HG02870 (cell line): ENCODE data around the gene SFXN5.

Experiments used
- ATAC-seq: cut with Tn5 transposase; IDR thresholded peaks from one replicate; pipeline ENCODE4 v1.9.1; 2021; ENCODE audit warnings: mild to moderate bottlenecking, moderate library complexity; ENCODE audit not compliant: unreplicated experiment

SFXN5 gene

DNA sequence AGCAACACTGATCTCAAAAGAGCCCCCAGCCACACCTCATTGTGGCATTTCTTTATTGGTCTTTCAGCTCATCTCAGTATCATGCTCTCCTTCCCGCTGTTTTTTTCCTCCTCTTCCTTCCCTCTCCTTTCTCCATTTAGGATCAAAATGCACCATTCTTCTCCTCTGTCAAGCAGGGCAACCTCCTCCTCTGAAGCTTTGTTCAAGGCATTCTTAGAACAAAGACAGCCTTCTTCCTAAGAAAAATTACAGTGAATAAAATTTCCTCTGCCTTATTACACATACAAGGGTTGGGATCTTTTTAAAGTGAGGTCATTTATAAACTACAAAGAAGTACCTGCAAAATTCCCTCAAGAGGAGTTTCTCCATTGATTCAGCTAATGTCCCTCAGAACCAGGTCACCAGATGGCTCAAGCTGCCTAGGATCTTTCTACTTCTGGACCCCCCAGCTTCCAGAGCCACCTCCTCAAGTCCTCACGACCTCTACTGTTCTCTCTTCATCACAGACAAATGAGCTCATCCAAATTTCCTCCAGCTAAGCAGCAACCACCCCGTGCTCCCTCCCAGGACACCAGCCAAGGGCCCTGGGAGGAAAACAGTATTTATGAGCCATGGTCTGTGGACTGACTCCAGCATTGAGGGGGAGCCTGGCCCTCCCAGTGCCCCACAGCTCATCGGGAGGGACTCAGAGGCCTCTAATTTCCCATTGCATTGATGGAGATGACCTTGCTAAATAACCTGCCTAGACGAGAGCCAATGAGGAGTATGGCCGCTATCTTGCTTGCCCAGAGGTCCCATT is 18.0 kb downstream of the SFXN5 start:
- no peak for ATAC-seq

DNA sequence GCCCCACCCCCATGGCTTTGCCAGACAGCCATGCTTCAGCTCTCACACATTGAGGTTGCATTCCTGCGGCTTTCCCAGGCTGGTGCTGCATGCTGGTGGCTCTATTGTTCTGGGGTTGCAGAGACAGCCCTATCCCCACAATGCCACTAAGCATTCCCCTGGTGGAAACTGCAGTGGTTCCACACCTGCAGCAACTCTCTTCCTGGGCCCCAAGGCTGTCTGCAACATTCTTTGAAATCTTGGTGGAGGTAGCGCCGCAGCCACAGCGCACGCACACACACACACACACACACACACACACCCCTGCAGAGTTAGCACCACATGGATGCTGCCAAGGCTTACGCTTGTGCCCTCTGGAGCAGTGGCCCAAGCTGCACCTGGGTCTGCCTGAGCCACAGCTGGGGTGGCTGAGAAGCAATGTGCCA is 21.4 kb downstream of the SFXN5 start:
- no peak for ATAC-seq

DNA sequence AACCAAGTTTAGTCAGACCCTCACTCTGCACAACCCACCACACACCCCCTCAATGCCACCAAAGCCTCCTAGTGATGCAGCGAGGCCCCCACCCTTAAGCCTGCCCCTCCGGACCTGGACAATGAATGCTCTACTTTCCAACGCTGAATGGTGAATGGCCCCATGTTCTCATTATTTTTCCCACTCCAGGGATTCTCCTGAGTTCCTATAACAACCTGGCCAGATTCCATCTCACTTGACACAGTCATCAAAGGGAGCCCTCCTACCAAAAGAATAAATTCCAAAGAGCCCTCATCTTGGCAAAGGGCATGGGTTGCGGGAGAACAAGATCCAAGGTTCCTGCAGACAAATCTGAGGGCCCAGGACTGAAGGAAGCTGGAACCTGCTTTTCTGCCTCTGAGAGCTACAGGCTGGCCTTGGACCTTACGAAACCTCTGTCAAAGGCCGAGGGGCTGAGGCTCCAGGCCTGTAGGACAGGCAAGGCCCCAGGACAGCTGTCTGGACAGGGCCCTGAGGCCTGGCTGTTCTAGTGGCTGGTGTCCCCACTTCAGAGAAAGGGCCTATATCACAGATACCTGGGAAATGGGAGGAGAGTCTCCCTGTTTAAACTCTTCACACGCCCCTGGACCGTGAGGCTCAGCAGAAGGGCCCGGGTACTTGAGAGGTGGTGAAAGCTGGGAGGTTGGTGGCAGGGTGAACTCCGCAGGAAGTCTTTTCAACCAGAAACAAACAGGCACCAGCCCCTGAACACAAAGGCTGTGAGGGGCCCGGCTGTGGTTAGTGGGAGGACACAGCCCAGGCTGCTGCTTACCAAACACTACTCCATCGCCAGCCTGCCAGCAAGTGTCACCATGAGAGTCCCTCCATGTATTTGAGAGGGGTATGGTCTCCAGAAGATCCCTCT is 27.3 kb downstream of the SFXN5 start:
- no peak for ATAC-seq

DNA sequence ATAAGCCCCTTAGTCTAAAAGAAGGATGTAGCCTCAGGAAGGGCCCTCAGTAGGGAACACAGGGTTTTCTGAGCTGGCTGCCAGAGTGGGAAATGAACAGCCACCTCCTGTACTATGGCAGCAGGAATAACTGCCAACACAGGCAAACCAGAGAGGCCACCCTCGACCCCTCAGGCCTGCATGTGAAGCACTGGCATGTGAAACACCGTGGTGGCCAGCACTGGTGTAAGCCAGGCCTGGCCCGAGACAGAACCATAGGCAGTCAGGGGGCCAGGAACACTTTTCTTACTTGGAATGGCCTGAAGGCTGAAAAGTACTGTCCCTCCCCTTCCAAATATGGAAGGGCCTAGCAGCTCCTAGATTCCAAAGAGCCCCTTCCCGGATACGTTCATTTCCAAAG is 28.2 kb downstream of the SFXN5 start:
- ATAC-seq: no peak

DNA sequence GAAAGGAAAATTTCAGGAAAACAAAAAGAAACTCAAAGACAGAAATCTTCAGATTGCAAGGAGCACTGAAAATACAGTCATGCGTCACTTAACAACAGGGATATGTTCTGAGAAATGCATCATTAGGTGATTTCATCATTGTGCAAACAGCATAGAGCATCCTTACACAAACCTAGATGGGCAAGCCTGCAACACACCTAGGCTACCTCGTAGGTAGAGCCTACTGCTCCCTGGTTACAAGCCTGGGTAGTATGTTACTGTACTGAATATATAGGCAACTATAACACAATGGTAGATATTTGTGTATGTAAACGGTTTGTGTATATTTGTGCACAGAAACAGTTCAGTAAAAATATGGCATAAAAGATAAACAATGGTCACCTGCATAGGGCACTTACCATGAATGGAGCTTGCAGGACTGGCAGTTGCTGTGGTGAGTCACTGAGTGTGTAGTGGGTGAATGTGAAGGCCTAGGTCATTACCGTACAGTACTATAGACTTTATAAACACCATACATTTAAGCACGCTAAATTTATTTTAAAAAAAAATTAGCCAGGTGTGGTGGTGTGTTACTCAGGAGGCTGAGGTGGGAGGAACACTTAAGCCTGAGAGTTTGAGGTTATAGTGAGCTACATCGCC is 33.4 kb downstream of the SFXN5 start:
- ATAC-seq: no peak

DNA sequence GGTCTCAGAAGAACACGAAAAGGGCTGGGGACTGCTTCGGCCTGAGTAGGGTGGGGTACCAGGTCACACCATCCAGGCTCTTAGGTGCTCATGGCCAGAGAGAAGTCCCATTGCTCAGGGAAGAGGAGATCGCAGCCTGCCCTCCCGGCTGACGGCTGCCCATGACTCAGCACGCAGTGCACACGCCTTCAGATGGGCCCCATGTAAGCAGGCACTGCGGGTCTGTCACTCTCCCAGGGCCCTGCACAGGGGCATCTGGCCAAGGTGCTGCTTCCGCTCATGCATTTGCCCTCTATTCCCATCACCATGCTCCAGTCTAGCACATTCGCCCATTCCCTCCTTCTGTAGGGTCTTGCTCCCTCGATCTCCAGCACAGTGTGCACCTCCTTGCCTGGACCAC is 34.7 kb downstream of the SFXN5 start:
- no peak for ATAC-seq

DNA sequence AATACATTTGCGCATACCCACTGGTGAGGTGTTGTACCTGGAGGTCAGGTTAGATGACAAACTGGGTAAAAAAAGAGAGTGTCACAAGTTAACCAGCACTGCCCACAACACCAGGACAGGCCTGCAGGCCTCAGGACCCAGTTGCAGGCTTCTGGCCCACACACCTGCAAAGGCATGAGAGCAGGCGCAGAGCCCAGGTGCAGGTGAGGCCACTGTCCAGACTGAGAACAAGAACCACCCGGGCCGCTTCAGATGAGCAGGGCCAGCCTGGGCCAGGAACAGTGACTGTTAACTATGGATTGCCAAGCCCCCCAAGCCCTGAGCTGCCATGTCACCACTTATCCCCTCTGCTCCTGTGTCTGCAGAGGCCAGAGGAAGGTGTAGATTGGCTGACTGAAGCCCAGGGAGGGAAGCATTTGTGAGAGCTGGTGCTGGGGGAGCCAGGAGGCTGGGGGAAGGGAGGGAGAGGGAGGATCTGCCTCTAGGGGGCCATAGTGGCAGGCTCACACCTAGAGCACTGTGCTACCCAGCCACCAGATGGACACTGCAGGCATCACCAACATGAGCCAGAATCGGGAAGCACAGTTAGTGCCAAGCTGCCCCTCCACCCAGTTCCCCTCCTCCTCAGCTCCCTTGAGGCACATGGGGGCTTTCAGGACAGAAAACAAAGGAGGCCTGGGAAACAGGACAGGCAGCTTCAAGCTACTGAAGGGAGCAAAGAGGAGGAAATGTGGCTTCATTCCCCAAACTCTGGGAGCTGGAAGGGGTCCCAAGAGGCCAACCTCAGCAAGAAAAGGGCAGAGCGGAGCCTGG is 35.4 kb downstream of the SFXN5 start:
- ATAC-seq: no peak

DNA sequence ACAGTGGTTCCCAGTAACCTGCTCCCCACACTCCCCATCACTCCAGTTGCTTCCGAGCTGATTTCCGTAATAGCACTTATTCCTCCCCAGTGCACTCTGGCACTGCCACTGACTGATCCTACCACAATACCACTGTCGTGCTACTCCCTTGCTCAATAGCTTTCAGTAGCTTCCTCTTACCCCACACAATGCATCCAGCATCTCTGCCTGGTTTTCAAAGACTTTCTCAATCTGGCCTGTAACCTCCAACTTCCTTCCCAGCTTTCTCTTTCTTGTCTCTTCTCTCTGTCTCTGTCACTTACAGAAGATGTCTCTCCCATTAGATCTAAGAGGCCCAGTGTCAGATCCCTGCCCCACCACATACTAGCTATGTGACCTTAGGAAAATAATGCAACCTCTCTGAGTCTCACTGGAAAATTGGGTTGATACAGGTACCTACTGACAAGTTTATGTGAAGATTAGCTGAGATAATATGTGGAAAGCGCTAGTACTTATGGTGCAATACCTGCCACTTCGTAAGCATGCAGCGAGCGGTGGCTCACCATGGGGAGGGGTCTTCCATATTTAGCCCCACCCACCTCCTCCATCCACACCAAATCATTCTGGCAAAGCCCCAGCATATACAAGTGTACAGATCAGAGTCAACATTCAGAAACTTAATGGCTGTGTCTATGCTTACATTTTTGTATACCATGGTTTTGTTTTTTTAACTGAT is 36.7 kb downstream of the SFXN5 start:
- no peak for ATAC-seq

DNA sequence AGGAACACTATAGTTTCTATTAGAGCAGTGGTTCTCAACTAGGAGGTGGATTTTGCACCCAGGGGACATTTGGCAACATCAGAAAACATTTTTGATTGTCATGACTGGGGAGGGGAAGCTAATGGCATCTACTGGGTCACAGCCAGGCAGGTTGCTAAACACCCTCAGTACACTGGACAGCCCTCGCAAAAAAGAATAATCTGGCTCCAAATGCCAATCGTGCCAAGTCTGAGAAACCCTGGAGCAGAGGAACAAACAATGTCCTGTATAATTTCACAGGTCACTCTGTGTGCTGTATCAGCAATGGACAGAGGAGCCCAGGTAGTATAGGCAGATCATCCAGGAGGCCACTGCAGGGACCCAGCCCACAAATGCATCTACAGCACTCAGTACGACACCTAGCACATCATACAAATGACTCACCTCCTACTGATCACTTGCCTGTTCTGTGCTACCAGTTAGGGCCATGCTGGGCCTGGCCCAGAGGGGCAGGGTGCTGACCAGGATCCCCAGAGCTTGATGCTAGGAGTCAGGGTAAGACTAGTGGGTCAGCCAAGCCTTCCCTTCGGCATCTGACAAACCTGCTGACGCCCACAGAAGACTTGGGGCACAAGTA is 37.6 kb downstream of the SFXN5 start:
- no peak for ATAC-seq

DNA sequence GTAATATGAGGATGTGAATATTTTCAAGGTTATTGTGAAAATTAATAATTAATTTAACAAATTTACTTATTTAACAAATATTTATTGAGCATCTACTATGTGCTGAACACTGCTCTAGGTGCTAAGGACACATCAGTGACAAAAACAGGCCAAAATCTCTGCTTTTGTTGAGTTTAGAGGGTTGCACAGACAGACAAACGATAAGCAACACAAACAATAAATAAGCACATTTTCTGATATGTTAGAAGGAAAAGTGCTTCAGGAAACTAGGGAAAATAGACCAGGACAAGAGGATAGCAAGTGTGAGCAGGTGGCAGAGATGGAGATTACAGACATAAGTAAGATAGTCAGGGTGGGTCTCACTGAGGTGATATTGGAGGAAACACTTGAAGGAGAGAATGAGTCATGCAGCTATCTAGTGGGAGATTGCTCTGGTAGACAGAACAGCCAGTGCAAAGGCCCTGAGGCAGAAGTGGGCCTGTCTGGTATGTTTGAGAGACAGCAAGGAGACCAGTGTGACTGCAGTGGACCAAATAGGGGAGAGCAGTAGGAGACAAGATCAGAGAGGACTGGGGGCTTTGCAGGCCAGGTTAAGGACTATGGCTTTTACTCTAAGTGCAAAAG is 38.3 kb downstream of the SFXN5 start:
- ATAC-seq: no peak

DNA sequence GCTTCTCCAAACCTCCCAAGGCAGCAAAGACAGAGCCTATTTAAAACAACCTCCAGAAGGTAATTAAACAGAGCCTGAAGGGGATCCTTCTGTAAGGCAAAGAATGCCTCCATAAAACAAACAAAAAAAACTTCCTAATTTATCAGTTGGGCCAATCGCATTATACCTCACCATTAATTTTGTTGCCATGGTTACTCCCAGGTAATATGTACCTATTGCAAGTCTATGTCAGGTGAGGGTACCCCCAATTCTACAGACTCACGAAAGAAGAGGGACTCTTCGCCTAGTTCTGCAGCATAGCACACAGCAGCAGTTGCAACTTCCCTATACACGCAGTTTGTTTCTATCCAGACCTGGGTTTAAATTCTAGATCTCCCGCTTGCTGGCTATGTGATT is 38.8 kb downstream of the SFXN5 start:
- ATAC-seq: no peak

DNA sequence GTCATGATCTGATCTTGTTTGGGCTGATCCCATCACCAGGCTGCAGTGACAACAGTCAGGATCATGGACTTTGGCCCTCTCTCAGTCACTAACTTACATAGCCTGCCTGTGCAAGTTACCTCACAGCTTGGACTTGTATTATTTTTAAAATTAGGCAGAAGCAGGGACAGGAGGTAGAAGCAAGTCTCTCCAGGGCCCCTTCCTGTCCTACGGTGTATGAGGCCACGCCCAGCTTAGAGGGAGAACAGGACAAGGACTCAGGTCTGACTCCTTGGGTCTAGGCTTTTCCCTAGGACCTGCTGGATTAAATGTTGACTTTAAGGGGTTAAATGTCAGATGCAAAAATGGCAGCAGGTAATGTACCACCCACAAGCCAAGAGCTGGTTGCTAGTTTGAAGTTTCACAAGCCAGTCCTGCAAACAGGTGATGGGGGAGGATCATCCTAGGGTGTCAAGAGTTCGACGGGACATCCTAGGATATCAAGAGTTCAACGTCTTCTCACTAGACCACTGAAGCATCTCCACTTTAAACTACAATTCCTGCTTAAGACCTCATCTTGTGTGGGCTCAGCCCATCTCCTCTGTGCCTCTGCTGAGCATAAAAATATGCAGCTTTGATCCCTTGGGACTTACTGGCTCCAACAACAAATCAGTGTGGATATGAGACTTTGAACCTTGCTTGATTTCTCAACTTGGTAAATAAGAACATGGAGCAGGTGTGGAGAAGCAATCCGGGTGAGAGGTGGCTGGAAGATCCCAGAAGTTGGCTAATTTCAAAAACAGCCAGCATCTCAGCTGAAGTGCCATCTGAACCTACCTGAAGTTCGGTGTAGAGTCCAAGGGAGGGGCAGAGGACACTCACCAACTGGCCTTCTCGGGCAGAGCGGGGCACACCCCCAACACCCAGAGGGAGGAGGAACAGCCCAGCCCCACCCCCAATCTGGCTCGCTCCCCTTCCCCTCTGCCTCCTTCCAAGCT is 39.5 kb downstream of the SFXN5 start:
- ATAC-seq: no peak

DNA sequence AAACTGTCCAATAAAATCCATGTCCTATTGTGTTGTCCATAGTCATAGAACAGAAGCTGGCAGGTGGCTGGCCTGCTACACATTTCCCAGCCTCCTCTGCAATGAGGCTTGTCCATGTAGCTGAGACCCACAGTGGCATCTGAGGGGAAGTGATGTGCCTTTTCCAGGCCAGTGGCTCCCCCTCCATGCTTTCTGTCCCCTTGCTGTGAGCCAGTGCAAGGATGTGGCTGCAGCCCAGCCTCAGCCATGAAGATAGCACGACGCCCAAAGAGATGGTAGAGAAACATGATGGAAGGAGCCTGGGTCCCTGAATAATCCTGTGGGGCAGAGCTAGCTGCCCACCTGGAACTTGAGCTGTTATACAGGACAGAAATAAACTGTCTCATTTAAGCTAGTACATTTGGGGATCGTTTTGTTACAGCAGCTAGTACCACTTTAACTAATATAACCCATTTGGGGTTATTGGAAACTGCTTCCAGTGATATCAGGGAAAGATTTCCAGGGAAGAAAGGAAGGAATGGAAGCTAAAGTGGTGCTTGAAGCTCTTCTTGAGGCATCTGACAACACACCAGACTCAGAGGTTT is 40.3 kb downstream of the SFXN5 start:
- ATAC-seq: no peak

DNA sequence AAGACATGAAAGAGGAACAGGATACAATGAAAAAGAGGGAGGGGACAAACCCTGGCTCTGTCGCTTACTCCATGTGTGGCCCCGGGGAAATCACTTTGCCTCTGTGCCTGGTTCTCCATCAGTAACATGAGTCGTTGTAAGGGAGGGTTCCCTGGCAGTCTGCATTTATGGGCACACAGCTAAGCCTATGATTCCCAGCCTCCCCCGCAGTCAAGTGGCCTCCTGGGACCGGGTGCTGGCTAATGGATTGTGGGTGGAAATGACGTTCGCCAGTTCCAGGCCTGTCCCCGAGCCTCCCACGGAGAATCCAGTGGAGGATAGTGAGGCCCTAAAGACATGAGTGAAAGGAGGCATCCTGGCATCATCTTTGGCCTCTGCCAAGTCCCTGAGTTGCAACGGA is 42.7 kb downstream of the SFXN5 start:
- ATAC-seq: no peak

DNA sequence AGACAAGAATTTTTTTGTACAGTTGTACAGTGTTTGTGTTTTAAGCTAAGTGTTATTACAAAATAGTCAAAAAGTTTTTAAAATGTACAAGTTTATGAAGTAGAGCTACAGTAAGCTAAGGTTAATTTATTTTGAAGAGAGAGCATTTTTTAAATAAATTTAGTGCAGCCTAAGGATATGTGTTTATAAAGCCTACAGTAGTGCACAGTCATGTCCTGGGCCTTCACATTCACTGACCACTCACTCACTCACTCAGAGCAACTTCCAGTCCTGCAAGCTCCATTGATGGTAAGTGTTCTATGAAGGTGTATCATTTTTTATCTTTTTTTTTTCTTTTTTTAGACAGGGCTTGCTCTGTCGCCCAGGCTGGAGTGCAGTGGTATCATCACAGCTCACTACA is 44.2 kb downstream of the SFXN5 start:
- ATAC-seq: no peak

DNA sequence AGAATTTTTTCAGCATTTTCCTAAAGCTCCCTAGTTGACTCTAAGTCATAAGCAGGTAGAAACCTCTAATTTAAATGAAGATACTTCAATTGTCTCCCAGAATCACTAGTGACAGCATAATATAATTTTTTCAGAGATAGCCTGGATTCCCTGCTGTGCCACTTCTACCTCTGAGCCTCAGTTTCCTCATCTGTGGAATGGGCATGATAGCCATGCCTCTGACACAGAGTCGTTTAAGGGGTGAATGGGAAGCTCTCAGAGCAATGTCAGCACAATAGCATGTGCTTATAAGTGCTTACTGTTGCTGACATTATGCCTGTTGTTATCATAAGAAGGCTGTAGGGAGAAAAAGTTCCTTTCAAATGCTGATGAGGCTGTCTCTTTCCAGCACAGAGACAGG is 48.0 kb downstream of the SFXN5 start:
- no peak for ATAC-seq

DNA sequence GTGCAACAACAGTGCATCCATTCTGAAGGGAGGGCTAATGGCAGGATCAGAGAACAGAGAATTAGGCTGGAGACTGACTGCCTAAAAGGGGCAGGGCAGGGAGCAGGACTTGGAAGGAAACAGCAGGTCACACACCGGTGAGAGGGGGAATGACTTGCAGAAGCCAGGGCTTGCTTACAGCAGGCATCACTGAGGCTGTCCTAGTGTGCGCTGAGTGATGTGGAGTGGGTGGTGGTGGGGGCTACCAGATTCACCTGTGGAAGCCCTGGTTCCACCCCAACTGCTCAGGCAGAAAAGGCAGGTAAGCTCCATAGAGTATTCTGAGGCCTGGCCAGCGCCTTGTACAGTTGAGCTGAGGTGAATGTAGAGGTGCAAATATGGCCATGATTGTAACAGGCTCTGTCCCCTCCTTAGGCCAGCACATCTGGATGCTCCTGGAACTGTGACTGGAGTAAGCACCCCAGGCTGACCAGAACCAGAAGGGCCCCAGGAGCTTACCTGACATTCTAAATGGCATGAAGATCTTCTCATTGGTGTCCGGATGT is 49.4 kb downstream of the SFXN5 start:
- ATAC-seq: no peak
